OCI-LY1 (cell line): ENCODE measurements around the gene RAB1A.

ENCODE experiments used
- H2AFZ ChIP-seq: fragments of 200-600 bp; sonication (generic), shearing (Covaris generic); 2 replicates; pipeline ENCODE4 v1.6.0; 2014; ENCODE audit warnings: antibody characterized with exemption, mild to moderate bottlenecking, low read length
- H3F3A ChIP-seq: fragments of 200-600 bp; sonication (generic), shearing (Covaris generic); 2 replicates; pipeline ENCODE4 v1.6.0; 2014; ENCODE audit warnings: mild to moderate bottlenecking, antibody characterized with exemption, low read length, moderate library complexity; ENCODE audit not compliant: insufficient read depth
- H3K27ac ChIP-seq: fragments of 200-600 bp; sonication (generic); 2 replicates; pipeline ENCODE4 v1.5.1; 2014; ENCODE audit warnings: low read length, mixed run types, mild to moderate bottlenecking, low read depth; ENCODE audit not compliant: poor library complexity, severe bottlenecking
- H3K27me3 ChIP-seq: fragments of 200-600 bp; sonication (generic); 2 replicates; pipeline ENCODE4 v1.6.0; 2014; ENCODE audit warnings: antibody characterized with exemption, mild to moderate bottlenecking, low read length, moderate library complexity; ENCODE audit not compliant: insufficient read depth
- H3K36me3 ChIP-seq: fragments of 200-600 bp; sonication (generic); 2 replicates; pipeline ENCODE4 v1.6.1; 2014; ENCODE audit warnings: mild to moderate bottlenecking, antibody characterized with exemption, low read length, moderate library complexity, mixed read lengths; ENCODE audit not compliant: insufficient read depth
- H3K4me1 ChIP-seq: fragments of 200-600 bp; sonication (generic); 2 replicates; pipeline ENCODE4 v1.5.1; 2014; ENCODE audit warnings: mild to moderate bottlenecking, low read length, moderate library complexity; ENCODE audit not compliant: insufficient read depth, severe bottlenecking
- H3K4me2 ChIP-seq: fragments of 200-600 bp; sonication (generic), shearing (Covaris generic); 2 replicates; pipeline ENCODE4 v1.6.1; 2014; ENCODE audit warnings: low read length
- H3K4me3 ChIP-seq: fragments of 200-600 bp; sonication (generic); 2 replicates; pipeline ENCODE4 v1.5.1; 2014; ENCODE audit warnings: low read length, low read depth, mild to moderate bottlenecking, mixed read lengths; ENCODE audit not compliant: poor library complexity, severe bottlenecking
- H3K79me2 ChIP-seq: fragments of 200-600 bp; shearing (Covaris generic); 2 replicates; pipeline ENCODE4 v1.6.1; 2016; ENCODE audit warnings: mixed run types, low read length, mixed read lengths; ENCODE audit not compliant: insufficient read depth
- H3K9ac ChIP-seq: fragments of 200-600 bp; sonication (generic), shearing (Covaris generic); 2 replicates; pipeline ENCODE4 v1.6.1; 2014; ENCODE audit warnings: mild to moderate bottlenecking, low read length, mixed read lengths
- H3K9me2 ChIP-seq: fragments of 200-600 bp; sonication (generic), shearing (Covaris generic); 2 replicates; pipeline ENCODE4 v1.6.1; 2014; ENCODE audit warnings: low read depth, mild to moderate bottlenecking, low read length, mixed read lengths
- H3K9me3 ChIP-seq: fragments of 200-600 bp; shearing (Covaris generic); 2 replicates; pipeline ENCODE4 v1.6.1; 2014; ENCODE audit warnings: low read length, mixed read lengths
- H4K20me1 ChIP-seq: fragments of 200-600 bp; sonication (generic), shearing (Covaris generic); 2 replicates; pipeline ENCODE4 v1.6.0; 2016; ENCODE audit warnings: mild to moderate bottlenecking, low read length; ENCODE audit not compliant: insufficient read depth
- EZH2 ChIP-seq: fragments of 200-600 bp; sonication (generic), shearing (Covaris generic); IDR thresholded peaks from 2 replicates; pipeline ENCODE4 v1.8.0; 2017; ENCODE audit warnings: borderline replicate concordance, mixed run types, mild to moderate bottlenecking, antibody characterized with exemption, low read length, moderate library complexity, mixed read lengths
- TF ChIP-seq, protein P1 (sequence below): fragments of 200-600 bp; sonication (generic), shearing (Covaris generic); IDR thresholded peaks from 2 replicates; pipeline ENCODE4 v1.5.1; 2017; ENCODE audit warnings: mild to moderate bottlenecking, antibody characterized with exemption, low read length, moderate library complexity, mixed read lengths

Gene RAB1A

GRCh38 chr2:65122313-65122712, 7.6 kb downstream of the RAB1A start:
- TF ChIP-seq, protein P1, sequence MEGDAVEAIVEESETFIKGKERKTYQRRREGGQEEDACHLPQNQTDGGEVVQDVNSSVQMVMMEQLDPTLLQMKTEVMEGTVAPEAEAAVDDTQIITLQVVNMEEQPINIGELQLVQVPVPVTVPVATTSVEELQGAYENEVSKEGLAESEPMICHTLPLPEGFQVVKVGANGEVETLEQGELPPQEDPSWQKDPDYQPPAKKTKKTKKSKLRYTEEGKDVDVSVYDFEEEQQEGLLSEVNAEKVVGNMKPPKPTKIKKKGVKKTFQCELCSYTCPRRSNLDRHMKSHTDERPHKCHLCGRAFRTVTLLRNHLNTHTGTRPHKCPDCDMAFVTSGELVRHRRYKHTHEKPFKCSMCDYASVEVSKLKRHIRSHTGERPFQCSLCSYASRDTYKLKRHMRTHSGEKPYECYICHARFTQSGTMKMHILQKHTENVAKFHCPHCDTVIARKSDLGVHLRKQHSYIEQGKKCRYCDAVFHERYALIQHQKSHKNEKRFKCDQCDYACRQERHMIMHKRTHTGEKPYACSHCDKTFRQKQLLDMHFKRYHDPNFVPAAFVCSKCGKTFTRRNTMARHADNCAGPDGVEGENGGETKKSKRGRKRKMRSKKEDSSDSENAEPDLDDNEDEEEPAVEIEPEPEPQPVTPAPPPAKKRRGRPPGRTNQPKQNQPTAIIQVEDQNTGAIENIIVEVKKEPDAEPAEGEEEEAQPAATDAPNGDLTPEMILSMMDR = no peak
- TF ChIP-seq EZH2 = no peak
- no peak overlapping the region for H3K4me3 ChIP-seq
- no peaks in the 10 kb centered on the region for H4K20me1 ChIP-seq
- no peak overlapping the region for H2AFZ ChIP-seq
- H3K9me2 ChIP-seq = no peaks in the 10 kb centered on the region
- H3K27me3 ChIP-seq = no peaks in the 10 kb centered on the region
- H3F3A ChIP-seq = no peaks in the 10 kb centered on the region
- H3K4me1 ChIP-seq = peaks cover 24% of the 10 kb centered on the region
- no peak overlapping the region for H3K9ac ChIP-seq
- peaks cover 16% of the 10 kb centered on the region for H3K36me3 ChIP-seq
- H3K79me2 ChIP-seq = peaks cover 100% of the 10 kb centered on the region
- no peaks in the 10 kb centered on the region for H3K9me3 ChIP-seq
- no peak overlapping the region for H3K4me2 ChIP-seq
- no peak overlapping the region for H3K27ac ChIP-seq

- peaks cover 4% of the 10 kb centered on the region; the same call in 1 of the 2 replicates for H4K20me1 ChIP-seq
- H3K79me2 ChIP-seq = peaks cover 100% of the 10 kb centered on the region
Measured at GRCh38 chr2:65120990-65121693, 8.8 kb downstream of the RAB1A start.

GRCh38 chr2:65116645-65117044, 13.3 kb downstream of the RAB1A start:
- Histone ChIP-seq H2AFZ (no peak overlapping the region), H3K4me2 (no peak overlapping the region), H3K9me3 (no peaks in the 10 kb centered on the region), H3F3A (no peaks in the 10 kb centered on the region), H3K27me3 (no peaks in the 10 kb centered on the region), H4K20me1 (peaks cover 4% of the 10 kb centered on the region; the same call in 1 of the 2 replicates), H3K27ac (no peak overlapping the region), H3K9ac (no peak overlapping the region), H3K36me3 (peaks cover 14% of the 10 kb centered on the region; the same call in 1 of the 2 replicates), H3K4me1 (peaks cover 29% of the 10 kb centered on the region), H3K79me2 (peaks cover 98% of the 10 kb centered on the region), H3K9me2 (no peaks in the 10 kb centered on the region), H3K4me3 (no peak overlapping the region)
- TF ChIP-seq, protein P1 = no peak; the same call in 1 of the 2 replicates
- no peak for TF ChIP-seq EZH2

More at GRCh38 chr2:65120990-65121693, 8.8 kb downstream of the RAB1A start:
- Histone ChIP-seq H3K27me3 (no peaks in the 10 kb centered on the region), H3K4me1 (peaks cover 12% of the 10 kb centered on the region), H2AFZ (no peak overlapping the region), H3K4me2 (no peak overlapping the region), H3K4me3 (no peak overlapping the region), H3K27ac (no peak overlapping the region), H3K36me3 (peaks cover 16% of the 10 kb centered on the region), H3F3A (no peaks in the 10 kb centered on the region), H3K9ac (no peak overlapping the region), H3K9me2 (no peaks in the 10 kb centered on the region), H3K9me3 (no peaks in the 10 kb centered on the region)
- TF ChIP-seq EZH2 = no peak
- TF ChIP-seq, protein P1 = no peak
